AG04450 (cell line): ENCODE results near the gene LRTM2. TPM values are rescaled to one million over a fixed set of nuclear protein-coding genes. Genes with fewer than 3 reads are reported as not detected.

Experiments used
- CTCF ChIA-PET: fragments of 300-600, 350-600 bp; formaldehyde crosslinking; extraction: SDS; loops from one replicate; lab custom pipeline; 2022; ENCODE audit warnings: antibody characterized with exemption, inconsistent platforms; lab: Charles Lee
- POLR2A ChIA-PET: fragments of 350-600 bp; formaldehyde crosslinking; extraction: SDS; loops from one replicate; lab custom pipeline; 2021; ENCODE audit warnings: antibody characterized with exemption, inconsistent platforms; lab: Yijun Ruan, JAX
- DNase-seq: peaks from one replicate; pipeline ENCODE4 v3.0.0-alpha.2; 2011; ENCODE audit warnings: low read depth, low spot score
- H3K27ac ChIP-seq: one replicate; pipeline ENCODE4 v1.5.1; 2012; ENCODE audit warnings: low read depth, low read length, control low read depth
- H3K27me3 ChIP-seq: one replicate; pipeline ENCODE4 v1.6.0; 2012; ENCODE audit warnings: low read length; ENCODE audit not compliant: control insufficient read depth, insufficient read depth
- H3K4me3 ChIP-seq: 2 replicates; pipeline ENCODE4 v1.5.1; 2011; ENCODE audit warnings: mild to moderate bottlenecking, low read depth, low read length, control low read depth
- H3K9me3 ChIP-seq: 2 replicates; pipeline ENCODE4 v1.5.1; 2012; ENCODE audit warnings: low read length; ENCODE audit not compliant: control insufficient read depth, insufficient read depth
- CTCF ChIP-seq: IDR thresholded peaks from 2 replicates; pipeline ENCODE4 v1.5.1; 2011; ENCODE audit warnings: low read depth, low read length, control low read depth, inconsistent platforms
- polyA plus RNA-seq: library from polyadenylated mRNA; depleted of rRNA; stranded (reverse); fragments of >200 nt; gene quantifications from 2 replicates; pipeline ENCODE4 v1.2.3, GENCODE V29; 2011

The LRTM2 gene
- polyA plus RNA-seq, 1 experiment: not detected

GRCh38 chr12:1778911-1779310, 41.5 kb upstream of the LRTM2 start:
- no peak for TF ChIP-seq CTCF
- ChIA-PET CTCF (interaction anchor here (0.8 to 1.3 kb wide), 3 partner anchors 12 to 126 kb away, joined by 4 to 6 read pairs (median 5); no protein-coding TSS in a partner anchor), POLR2A (no interaction called here)
- H3K27me3 ChIP-seq: no peaks in the 10 kb centered on the region
- DNase-seq: no peak
- H3K27ac ChIP-seq: no peak overlapping the region
- H3K4me3 ChIP-seq: no peak overlapping the region
- no peaks in the 10 kb centered on the region for H3K9me3 ChIP-seq

- ChIA-PET POLR2A (no interaction called here), CTCF (interaction anchor here (0.6 to 1.3 kb wide), 4 partner anchors 11 to 127 kb away, joined by 3 to 6 read pairs (median 4); no protein-coding TSS in a partner anchor)
- no peak for DNase-seq
- Histone ChIP-seq H3K27ac (no peak overlapping the region), H3K27me3 (no peaks in the 10 kb centered on the region), H3K4me3 (no peak overlapping the region), H3K9me3 (no peaks in the 10 kb centered on the region)
- TF ChIP-seq CTCF: no peak
These were observed 40.6 kb upstream of the LRTM2 start for GRCh38 chr12:1779783-1780182.

DNA sequence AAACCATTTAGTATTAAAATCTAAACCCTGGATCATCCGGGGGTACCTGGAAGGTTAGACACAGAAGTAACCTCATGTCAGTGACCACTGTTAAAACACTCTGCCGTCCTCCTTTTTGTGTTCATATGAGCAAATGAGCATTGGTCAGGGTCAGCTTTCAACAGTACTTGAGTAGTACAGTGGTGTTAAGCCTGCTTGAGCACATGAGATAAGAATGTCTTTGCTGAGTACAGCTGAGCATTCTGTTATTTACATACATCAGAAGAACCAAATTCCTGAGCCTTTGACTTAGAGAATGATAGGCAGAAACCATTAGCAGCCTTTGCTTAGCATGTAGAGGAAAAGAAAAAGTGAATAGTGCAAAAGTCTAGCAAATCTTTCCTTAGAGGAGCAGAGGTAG, 38.6 kb upstream of the LRTM2 start:
- POLR2A ChIA-PET: interaction anchor here (0.5 to 0.6 kb wide), 3 partner anchors 12 to 1103 kb away, joined by 3 to 8 read pairs (median 8); no protein-coding TSS in a partner anchor
- TF ChIP-seq CTCF: no peak
- H3K27me3 ChIP-seq: no peaks in the 10 kb centered on the region
- peak; percentile 62 for DNase-seq
- H3K27ac ChIP-seq: no peak overlapping the region
- CTCF ChIA-PET: interaction anchor here (1.8 to 4.3 kb wide), 4 partner anchors 9 to 158 kb away, joined by 11 to 20 read pairs (median 16); no protein-coding TSS in a partner anchor
- H3K9me3 ChIP-seq: no peaks in the 10 kb centered on the region
- H3K4me3 ChIP-seq: no peak overlapping the region

GRCh38 chr12:1782215-1782614, 38.1 kb upstream of the LRTM2 start:
- no peak overlapping the region for H3K4me3 ChIP-seq
- DNase-seq: no peak
- no peaks in the 10 kb centered on the region for H3K9me3 ChIP-seq
- no peaks in the 10 kb centered on the region for H3K27me3 ChIP-seq
- no peak for TF ChIP-seq CTCF
- no peak overlapping the region for H3K27ac ChIP-seq
- ChIA-PET CTCF (interaction anchor here (1.8 to 4.3 kb wide), 4 partner anchors 9 to 158 kb away, joined by 11 to 20 read pairs (median 16); no protein-coding TSS in a partner anchor), POLR2A (interaction anchor here (0.6 to 0.8 kb wide), 2 partner anchors 154 to 1103 kb away, joined by 3 to 8 read pairs; no protein-coding TSS in a partner anchor)

DNA sequence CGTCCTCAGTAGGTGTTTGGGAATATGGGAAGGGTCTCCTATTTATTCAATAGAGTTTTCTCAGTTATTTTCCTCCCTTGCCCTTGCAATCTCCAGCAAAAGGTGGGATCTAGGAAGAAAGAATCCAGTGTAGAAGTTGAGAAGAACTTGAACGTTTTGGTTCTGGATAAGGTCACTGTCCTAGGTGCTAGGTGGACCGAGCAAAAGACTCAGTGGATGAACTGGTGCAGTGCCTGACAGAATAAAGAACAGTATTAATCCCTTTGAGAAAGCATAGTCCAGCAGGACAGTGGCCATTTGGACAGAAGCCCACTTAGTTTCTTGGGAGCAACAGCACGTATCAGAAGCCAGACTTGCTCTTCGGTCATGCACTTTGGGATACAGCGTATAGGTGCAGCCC, 32.7 kb upstream of the LRTM2 start:
- no peak overlapping the region for H3K4me3 ChIP-seq
- no peak for DNase-seq
- ChIA-PET CTCF (interaction anchor here (1.8 to 8.9 kb wide), 3 partner anchors 136 to 152 kb away, joined by 9 to 440 read pairs (median 82); no protein-coding TSS in a partner anchor), POLR2A (no interaction called here)
- TF ChIP-seq CTCF: no peak
- H3K9me3 ChIP-seq: no peaks in the 10 kb centered on the region
- H3K27me3 ChIP-seq: no peaks in the 10 kb centered on the region
- no peak overlapping the region for H3K27ac ChIP-seq
